Mucosa of stomach (tissue), 1 donor: Measurements from ENCODE around the gene PEAR1.

ENCODE experiments used
- H3K27me3 ChIP-seq: one replicate; pipeline ENCODE4 v1.7.0; 2013; ENCODE audit warnings: mild to moderate bottlenecking, low read length; ENCODE audit not compliant: control insufficient read depth, insufficient read depth
- H3K36me3 ChIP-seq: one replicate; pipeline ENCODE4 v1.7.0; 2013; ENCODE audit warnings: low read length; ENCODE audit not compliant: control insufficient read depth, insufficient read depth
- H3K4me1 ChIP-seq: one replicate; pipeline ENCODE4 v1.7.0; 2013; ENCODE audit warnings: mild to moderate bottlenecking, low read length; ENCODE audit not compliant: control insufficient read depth, insufficient read depth
- H3K4me3 ChIP-seq: one replicate; pipeline ENCODE4 v1.7.0; 2013; ENCODE audit warnings: low read length
- H3K9ac ChIP-seq: one replicate; pipeline ENCODE4 v1.7.0; 2013; ENCODE audit warnings: mild to moderate bottlenecking, low read length, moderate library complexity
- H3K9me3 ChIP-seq: one replicate; pipeline ENCODE4 v1.7.0; 2013; ENCODE audit warnings: mild to moderate bottlenecking, low read length, moderate library complexity; ENCODE audit not compliant: control insufficient read depth
- donor health status: Pancreatic carcinoma.

PEAR1 gene

DNA sequence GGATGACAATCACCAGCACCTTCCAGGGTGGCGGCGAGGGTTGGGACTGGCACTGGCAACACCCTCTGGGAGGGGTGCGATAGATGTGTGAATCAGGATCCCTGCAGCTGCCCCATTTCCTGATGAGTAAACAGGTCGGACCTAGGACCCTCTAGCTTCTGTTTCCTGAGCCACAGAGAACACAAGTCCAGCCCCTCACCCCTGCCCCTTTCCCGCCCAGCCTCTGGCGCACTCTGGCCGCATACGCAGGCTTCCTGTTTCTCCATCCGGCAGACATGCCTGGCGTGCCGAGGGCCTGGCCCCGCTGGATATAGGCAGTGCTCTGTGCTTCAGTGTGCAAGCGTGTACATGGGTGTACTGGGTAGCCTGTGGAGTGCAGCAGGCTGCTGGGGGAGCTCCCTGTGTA lies 4.6 kb downstream of the PEAR1 start:
- H3K9me3 ChIP-seq, result no peaks in the 10 kb centered on the region
- H3K36me3 ChIP-seq, result no peaks in the 10 kb centered on the region
- H3K4me1 ChIP-seq, result peaks cover 2% of the 10 kb centered on the region
- no peak overlapping the region for H3K4me3 ChIP-seq
- H3K9ac ChIP-seq, result no peak overlapping the region
- H3K27me3 ChIP-seq, result peaks cover 39% of the 10 kb centered on the region

DNA sequence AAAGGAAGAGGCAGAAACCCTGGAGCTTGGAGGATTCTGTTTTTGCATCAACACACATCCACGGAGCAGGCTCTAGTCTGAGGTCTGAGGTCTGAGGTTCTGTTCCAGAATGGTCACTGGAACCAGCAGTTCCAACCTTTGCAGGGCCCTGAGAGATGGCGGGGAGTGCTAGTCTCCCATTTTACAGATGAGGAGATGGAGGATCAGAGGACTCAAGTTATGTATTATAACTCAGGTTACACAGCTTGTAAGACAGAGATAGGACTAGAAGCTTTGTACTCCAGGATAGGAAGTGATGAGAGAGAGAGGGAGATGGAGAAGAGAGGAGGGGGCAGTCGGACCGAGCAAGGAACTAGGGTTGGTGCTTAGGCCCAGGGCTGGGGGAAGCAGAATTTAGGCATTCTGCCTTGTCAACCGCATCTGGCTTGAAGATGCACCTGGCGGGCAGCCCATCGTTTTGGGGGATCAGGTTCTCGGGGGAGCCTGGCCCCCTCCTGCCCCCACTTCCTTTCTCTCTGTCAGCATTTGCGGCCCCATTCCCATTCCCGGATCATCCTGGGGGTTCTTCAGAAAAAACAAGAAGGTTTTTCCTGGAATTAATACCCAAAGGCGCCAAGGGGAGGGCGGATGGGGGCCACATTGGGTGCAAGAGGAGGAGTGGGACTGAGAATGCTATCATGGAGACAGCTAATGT lies 5.6 kb downstream of the PEAR1 start:
- Histone ChIP-seq H3K9me3 (no peaks in the 10 kb centered on the region), H3K4me1 (no peaks in the 10 kb centered on the region), H3K9ac (no peak overlapping the region), H3K27me3 (peaks cover 30% of the 10 kb centered on the region), H3K4me3 (no peak overlapping the region), H3K36me3 (no peaks in the 10 kb centered on the region)

DNA sequence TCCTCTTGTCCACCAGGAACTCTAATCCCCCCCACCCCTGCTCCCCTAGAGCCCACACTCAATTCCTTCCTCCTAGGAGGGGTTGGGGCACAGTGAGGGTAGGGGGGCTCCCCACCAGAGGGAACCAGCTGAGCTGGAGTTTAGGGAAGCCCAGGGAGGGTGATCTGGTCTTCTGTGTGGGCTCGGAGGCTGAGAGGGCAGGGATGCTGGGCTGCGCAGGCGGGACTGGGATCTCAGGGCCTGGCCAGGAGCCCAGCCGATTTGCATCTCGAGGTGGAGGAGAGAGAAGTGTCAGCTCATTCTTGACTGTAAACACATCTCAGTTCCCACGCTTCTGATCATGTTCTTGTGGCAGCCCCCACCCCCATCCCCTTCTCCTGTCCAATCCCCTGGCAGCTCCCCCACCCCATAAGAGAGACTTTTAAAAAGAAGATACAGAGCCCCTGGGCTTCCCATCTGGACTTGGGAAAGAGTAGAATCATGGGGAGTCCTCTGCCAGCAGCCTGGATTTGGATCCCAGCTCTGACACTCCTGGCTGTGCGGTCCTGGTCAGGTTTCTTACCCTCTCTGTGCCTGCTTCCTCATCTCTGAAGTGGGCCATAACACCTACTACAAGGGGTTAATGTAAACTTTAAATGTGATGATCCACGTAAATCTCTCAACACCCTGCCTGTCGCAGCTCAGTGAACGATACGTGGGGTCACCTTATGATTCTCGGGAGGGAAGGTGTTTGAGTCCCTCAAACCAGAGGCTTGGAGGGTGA lies 6.6 kb downstream of the PEAR1 start:
- Histone ChIP-seq H3K27me3 (peaks cover 23% of the 10 kb centered on the region), H3K9ac (no peak overlapping the region), H3K9me3 (no peaks in the 10 kb centered on the region), H3K36me3 (no peaks in the 10 kb centered on the region), H3K4me1 (no peaks in the 10 kb centered on the region), H3K4me3 (no peak overlapping the region)

DNA sequence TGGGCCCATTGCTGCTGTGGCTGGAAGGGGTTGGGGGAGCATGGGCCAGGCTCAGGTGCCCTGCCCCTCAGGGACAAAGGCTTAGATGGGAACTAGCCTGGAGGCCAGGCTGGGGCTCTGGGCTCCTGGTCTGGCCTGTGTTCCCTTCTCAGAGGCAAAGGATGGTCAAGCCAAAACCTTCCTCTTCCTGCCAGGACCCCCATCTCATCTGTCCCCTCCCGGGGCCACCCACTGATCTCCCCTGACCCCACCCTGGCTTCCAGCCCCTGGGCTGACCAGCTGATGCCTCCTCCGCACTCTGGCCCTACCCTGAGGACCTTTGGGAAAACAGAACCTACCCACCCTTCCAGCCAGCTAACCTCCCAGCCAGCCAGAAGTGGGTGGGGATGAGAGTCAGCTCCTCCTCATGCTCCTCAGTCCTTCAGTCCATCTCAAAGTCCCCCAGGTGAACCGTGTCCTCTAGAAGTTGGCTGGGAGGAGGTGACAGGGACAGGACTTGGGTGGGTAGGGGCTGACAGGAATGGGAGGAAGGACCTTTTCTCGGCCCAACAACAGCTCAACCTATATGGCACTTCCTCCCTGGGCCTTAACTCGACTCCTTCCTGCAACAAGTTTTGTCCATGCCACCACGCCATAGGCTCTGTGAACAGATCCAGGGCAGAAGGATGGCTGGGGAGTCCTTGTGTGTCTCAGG lies 7.5 kb downstream of the PEAR1 start:
- no peak overlapping the region for H3K4me3 ChIP-seq
- no peaks in the 10 kb centered on the region for H3K4me1 ChIP-seq
- peaks cover 23% of the 10 kb centered on the region for H3K27me3 ChIP-seq
- no peak overlapping the region for H3K9ac ChIP-seq
- H3K36me3 ChIP-seq, result no peaks in the 10 kb centered on the region
- no peaks in the 10 kb centered on the region for H3K9me3 ChIP-seq

DNA sequence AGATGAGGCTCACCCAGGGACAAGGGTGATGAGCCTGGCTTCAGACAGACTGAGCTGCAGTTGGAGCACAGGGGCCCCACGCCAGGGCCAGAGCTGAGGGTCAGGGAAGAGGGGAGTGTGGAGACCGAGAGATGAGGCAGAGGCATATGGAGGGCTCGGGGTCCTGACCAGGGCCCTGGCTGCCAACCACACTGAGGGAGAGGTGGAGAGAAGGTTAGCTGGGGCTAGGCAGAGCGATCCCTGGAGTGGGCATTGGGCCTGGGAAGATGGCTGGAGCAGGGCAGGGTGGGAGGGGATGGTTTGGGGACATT lies 8.0 kb downstream of the PEAR1 start:
- no peaks in the 10 kb centered on the region for H3K36me3 ChIP-seq

DNA sequence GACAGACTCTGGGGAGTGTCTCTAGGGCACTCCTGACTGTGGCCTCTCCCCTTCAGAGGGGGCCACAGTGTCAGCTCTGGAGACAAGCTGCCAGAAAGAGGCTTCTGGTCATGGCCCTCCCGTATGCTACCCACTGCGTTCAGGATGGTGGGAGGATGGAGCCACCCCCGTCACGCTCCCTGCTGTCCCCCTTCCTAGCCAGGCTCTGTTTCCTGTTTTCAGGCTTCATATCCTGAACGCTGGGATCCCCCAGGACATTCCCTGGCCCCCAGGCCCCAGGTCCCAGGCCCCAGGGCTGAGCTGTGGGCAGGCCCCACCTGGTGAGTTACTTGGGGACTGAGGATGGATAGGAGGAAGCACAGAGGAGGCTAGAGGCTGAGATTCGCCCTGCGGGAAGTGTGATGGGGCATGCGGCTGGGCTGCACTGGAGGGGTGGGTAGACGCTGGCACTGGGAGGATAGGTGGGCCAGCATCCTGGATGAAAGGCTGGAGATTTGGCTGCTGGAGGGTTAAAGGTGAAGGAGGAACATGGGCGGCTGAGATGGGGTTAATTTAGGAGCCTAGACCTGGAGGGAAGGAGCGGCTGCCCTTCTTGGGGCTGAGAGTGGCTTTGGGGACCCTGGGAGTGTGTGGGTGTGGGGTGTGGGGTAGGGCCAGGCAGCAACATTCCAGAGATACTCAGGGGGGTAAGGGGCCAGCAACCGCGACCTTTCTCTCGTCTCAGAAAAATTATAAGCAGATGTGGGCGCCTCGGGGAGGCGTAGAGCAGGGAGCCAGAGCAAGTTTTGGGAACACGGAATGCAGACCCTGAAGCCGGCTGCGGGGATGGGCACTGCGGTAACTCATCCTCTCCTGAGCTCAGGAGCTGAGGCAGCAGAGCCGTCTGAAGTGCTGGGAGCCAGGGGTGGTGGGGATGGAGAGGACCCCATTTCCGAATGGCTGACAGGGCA lies 8.7 kb downstream of the PEAR1 start:
- Histone ChIP-seq H3K9me3 (no peaks in the 10 kb centered on the region), H3K4me3 (no peak overlapping the region), H3K9ac (no peak overlapping the region), H3K4me1 (no peaks in the 10 kb centered on the region), H3K36me3 (no peaks in the 10 kb centered on the region), H3K27me3 (peaks cover 26% of the 10 kb centered on the region)

More for the DNA sequence above, 8.0 kb downstream of the PEAR1 start:
- Histone ChIP-seq H3K9me3 (no peaks in the 10 kb centered on the region), H3K27me3 (peaks cover 26% of the 10 kb centered on the region), H3K4me3 (no peak overlapping the region), H3K9ac (no peak overlapping the region), H3K4me1 (no peaks in the 10 kb centered on the region)

DNA sequence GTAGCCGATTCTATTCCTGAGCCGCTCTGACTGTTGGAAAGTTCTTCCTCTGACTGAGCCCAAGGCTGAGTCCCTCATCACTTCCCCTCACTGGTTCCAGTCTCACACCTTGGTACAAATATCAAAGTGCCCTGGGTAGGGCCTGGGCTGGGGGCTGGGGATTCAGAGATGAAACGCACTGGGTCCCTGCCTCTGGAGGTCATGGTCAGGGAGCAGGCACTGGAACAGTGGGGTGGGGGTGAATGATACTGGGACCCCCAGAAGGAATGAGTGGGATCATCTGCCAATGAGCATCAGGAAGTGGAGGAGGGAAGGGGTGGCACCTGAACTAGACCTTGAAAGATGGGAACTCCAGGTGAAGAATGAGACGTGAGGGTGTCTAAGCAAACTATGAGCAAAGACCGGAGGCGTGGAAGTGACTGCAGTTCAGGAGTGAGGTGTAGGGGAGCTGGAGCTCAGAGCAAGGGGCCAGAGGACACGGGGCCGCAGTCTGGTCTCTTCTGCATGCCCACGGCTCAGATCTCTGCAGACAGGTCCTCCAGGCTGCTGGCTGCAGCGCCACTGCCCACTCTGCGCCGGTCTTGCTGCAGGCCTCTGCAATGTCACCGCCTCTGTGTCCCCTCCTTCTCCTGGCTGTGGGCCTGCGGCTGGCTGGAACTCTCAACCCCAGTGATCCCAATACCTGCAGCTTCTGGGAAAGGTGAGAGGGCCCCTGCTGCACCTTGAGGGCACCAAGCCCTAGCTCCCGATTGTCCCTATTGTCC lies 10.0 kb downstream of the PEAR1 start:
- Histone ChIP-seq H3K4me3 (no peak overlapping the region), H3K36me3 (no peaks in the 10 kb centered on the region), H3K9ac (no peak overlapping the region), H3K4me1 (peaks cover 9% of the 10 kb centered on the region), H3K9me3 (no peaks in the 10 kb centered on the region), H3K27me3 (peaks cover 25% of the 10 kb centered on the region)

DNA sequence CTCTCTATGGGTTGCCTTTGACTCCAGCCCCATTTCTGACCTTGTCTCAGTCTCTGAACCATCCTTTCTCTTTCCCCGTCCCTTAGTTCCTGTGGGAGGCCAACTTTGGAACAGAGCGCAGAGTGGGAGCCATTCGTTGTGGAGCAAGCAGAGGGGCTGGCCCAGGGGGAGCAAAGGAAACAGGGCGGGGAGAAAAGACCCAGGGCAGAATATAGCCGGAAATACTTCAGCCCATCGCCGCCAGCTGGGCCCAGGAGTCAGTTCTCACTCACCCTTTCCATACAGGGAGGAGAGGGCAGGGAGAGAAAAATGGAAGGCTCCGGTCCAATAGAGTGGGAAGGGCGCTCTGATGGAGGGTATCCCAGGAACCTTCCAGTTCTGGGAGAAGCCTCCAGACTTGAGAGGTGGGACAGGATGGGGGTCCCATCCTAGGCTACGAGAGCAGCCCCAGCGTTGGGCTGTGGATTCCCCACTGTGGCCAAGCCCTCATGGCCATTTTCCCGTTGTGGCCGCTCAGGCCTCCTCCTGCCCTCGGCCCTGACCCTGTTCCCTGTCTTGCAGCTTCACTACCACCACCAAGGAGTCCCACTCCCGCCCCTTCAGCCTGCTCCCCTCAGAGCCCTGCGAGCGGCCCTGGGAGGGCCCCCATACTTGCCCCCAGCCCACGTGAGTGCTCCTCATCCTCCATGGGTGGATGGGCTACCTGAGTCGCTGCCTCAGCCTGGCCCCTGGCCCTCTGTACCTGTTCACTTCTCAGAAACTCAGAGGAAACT lies 10.9 kb downstream of the PEAR1 start:
- Histone ChIP-seq H3K4me3 (no peak overlapping the region), H3K9ac (no peak overlapping the region), H3K9me3 (no peaks in the 10 kb centered on the region), H3K36me3 (no peaks in the 10 kb centered on the region), H3K27me3 (peaks cover 25% of the 10 kb centered on the region), H3K4me1 (peaks cover 12% of the 10 kb centered on the region)

DNA sequence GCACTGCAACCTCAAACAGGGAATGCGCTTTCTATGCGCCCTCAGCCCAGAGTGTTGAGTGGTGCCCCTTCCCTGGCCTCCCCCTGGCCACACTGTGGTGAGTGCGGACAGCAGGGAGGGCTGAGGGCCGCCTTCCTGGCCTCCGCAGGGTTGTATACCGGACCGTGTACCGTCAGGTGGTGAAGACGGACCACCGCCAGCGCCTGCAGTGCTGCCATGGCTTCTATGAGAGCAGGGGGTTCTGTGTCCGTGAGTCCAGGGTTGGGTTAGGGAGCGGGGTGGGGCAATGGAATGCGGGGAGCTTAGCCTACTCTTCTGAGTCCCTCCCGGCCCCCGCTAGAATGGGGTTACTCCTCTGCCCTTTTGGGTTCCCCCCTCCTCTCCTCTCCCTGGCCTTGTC lies 11.7 kb downstream of the PEAR1 start:
- Histone ChIP-seq H3K9me3 (no peaks in the 10 kb centered on the region), H3K36me3 (no peaks in the 10 kb centered on the region), H3K4me3 (no peak overlapping the region), H3K9ac (no peak overlapping the region), H3K4me1 (peaks cover 12% of the 10 kb centered on the region), H3K27me3 (peaks cover 26% of the 10 kb centered on the region)

DNA sequence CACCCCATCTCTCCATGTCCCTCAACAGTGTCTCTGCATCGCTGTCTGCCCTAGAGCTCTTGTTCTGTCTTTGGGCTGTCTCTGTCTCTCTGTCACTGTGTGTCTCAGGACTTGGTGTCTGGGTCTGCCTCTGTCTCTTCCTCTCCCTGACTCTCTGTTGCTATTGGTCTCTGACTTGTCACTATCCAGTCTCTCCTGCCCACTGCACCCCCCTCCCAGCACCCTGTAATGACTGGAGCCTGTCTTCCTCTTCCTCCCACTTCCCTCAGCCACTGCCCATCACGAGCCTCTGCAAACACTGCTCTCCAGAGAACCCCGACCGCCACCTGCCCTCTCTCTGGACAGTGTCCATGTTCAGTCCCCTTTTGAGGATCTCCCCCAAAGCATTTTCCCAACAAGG lies 12.1 kb downstream of the PEAR1 start:
- H3K4me3 ChIP-seq, result no peak overlapping the region
- peaks cover 26% of the 10 kb centered on the region for H3K27me3 ChIP-seq
- no peak overlapping the region for H3K9ac ChIP-seq
- no peaks in the 10 kb centered on the region for H3K36me3 ChIP-seq
- H3K4me1 ChIP-seq, result peaks cover 12% of the 10 kb centered on the region
- H3K9me3 ChIP-seq, result no peaks in the 10 kb centered on the region
